Urothelium cell line (cell line): Measurements from ENCODE around the gene MAL.

Experiments
- DNase-seq: peaks from one replicate; pipeline ENCODE4 v3.0.0; 2011; ENCODE audit warnings: low spot score, mixed read lengths
- FAIRE-seq: peaks from 2 replicates; lab custom pipeline; 2011; peaks lifted over from hg19 to GRCh38; lab: Jason Lieb, UNC

The MAL gene

GRCh38 chr2:94995553-94996304 lies 29.8 kb upstream of the MAL start:
- FAIRE-seq (no peak), DNase-seq (no peak)

GRCh38 chr2:94996305-94997100 lies 29.0 kb upstream of the MAL start:
- DNase-seq (no peak), FAIRE-seq (peak; percentile 40)

- DNase-seq (no peak), FAIRE-seq (no peak)
These were observed 27.3 kb upstream of the MAL start for GRCh38 chr2:94997981-94998930.

GRCh38 chr2:94999431-94999883 lies 26.1 kb upstream of the MAL start:
- FAIRE-seq, result no peak
- DNase-seq, result no peak

- no peak for FAIRE-seq
- DNase-seq, result no peak
These were observed 24.4 kb upstream of the MAL start for GRCh38 chr2:95001051-95001562.

DNA sequence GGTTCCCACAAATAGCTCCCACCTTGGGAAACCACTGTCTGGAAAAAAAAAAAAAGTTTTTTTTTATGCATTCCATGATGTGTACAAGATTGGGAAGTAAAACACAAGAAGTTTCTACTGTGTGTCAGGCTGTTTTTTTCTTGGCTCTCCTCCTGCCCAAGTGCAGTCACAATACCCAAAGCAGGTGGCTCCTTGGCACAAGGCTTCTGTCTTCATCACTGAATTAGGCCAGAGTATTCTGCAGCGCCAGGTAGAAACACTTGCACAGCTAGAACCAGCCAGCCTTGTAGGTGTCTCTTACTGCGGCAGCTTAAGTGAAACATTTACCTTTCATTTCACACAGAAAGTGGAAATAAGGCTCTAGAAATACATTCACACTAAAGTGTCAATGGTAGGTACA lies 23.8 kb upstream of the MAL start:
- no peak for FAIRE-seq

DNA sequence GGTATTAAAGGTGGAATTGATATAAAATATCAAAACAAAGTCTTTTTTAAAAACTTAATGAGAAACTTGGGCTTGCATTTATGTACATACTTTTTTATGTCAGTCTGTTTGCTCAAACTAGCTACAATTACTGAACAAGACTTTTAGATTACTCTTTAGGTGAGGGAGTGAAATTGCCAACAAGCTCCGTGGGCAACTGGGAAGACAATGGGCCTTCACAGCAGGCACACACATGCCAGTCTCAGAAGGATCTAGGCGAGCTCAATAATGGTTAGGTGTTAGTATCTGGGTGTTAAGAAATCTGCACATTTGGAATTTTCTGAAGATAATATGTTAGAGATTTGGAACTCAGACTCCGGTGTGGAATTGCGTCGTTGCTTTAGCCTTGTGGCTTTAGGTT lies 23.0 kb upstream of the MAL start:
- FAIRE-seq (no peak), DNase-seq (no peak)

More for the DNA sequence above, 23.8 kb upstream of the MAL start:
- DNase-seq, result no peak

DNA sequence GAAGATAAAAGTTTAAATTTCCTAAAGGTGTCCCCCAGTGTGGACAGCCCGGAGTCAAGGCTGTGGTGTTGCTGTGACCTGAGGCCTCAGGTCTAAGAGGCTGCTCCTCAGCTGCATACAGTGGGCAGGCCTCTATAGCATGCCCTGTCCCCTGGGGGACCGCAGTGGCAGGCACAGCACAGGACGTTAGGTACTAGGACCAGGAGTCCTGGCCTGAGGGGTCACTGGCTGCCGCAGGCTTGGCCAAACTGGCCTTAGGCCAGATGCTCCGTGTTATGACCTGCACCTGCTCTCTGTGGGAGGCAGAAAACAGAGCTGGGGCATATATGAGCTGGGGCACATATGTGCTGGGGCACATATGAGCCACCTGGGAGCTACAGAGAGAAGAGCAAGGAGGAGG lies 21.2 kb upstream of the MAL start:
- DNase-seq (no peak), FAIRE-seq (no peak)

DNA sequence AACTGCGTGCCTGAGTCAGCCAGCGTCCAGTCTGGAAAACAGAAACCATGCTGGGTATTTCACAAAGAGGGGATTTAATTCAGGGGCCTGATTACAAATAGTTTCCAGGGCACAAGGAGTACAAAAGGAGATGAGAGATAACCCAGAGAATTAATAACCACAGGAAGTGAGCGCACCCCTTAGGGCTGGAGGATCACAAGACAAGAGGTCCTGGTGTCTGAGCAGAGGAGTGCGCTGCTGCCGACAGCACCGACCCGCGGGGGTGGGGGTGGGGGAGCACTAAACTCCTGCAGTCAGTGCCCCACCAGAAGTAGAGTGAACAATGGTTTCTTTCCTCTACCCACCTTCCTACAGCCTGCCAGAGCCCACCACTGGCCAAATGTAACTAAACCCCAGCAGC lies 20.8 kb upstream of the MAL start:
- no peak for DNase-seq
- FAIRE-seq, result no peak

DNA sequence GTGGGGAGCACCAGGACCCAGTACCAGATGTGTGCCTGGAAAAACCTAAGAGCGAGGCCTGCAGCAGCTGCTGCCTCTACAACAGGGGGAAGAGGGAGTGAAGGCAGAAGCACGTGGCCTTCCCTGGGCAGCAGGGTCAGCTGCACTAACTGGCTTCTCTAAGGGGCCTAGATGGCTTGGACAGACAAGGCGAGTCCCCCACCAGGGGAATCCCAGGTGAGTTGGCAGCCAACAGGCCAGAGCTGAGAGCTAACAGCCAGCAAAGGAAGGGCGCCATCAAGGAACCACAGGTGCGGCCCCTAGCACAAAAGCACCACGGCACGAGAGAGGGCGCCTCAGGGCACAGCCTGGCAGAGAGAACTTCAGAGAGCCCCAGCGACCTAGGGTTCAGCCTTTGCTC lies 19.8 kb upstream of the MAL start:
- FAIRE-seq, result no peak

GRCh38 chr2:95006588-95006987 lies 18.9 kb upstream of the MAL start:
- FAIRE-seq, result no peak
- no peak for DNase-seq

More for the DNA sequence above, 19.8 kb upstream of the MAL start:
- no peak for DNase-seq

DNA sequence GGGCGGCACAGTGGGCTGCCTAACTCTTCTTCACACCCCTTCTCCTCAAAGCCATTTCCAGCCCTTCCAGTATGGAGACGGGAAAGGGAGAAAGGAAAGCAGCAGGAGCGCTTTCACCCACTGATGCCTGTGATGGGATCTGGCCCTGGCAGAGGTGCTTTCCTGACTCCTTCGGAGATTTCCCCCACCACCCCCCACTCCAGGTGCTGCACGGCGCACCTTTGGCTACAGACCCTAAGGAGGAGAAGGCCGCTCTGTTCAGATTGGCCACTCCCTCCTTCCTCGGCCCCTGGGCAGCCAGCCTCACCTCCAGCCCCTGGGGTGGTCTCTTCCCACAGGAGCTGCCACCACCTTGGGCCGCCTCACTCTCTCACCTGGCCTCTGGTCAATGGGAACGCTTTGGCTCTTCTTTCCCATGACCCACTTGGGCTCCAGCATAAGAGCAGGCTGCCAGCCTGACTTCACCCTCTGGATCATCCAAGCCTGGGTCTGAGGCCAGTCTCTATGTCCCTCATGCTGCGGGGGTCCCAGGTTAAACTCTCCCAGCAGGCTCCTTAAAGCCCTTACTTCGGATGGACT lies 18.4 kb upstream of the MAL start:
- no peak for DNase-seq
- FAIRE-seq, result no peak

GRCh38 chr2:95007822-95008221 lies 17.7 kb upstream of the MAL start:
- no peak for DNase-seq
- no peak for FAIRE-seq

GRCh38 chr2:95008306-95008705 lies 17.2 kb upstream of the MAL start:
- FAIRE-seq (no peak), DNase-seq (no peak)

DNA sequence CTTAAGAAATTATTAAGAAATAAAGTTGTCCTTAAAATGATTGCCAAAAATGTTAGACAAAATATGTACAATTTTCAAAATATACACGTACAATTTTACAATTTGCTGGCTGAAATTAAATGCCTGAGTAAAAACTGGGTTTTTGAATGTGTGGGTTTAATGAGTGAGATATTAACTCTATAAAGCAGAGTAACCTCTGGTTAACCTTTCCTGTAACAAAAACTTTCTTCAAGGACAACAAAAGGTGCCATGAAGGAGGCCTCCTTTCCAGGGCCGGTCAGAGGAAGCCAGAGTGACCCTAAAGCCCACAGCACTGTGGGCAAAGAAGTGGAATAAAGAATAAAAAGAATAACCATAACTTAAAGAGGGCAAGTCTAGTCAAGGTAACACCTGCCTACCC lies 16.5 kb upstream of the MAL start:
- DNase-seq (no peak), FAIRE-seq (no peak)

DNA sequence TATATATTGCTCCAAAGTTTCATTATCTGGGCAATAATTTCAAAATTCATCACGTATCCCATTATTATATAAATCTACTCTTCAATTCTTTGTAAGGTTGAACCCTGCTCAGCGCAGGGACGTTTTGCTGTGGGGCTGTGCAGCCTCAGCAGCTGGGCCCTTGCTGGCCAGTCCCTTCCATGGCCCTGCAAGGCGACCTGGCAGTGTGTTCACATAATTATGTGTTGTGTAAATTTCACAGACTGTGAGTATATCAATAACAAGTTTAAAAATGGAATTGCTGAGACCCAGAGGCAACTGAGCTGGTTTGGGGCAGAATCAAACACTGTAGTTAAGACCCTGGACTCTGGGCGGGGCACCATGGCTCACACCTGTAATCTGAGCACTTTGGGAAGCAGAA lies 16.1 kb upstream of the MAL start:
- DNase-seq (no peak), FAIRE-seq (no peak)

GRCh38 chr2:95010126-95010525 lies 15.4 kb upstream of the MAL start:
- no peak for FAIRE-seq

GRCh38 chr2:95010718-95011117 lies 14.8 kb upstream of the MAL start:
- FAIRE-seq (no peak), DNase-seq (no peak)

More at GRCh38 chr2:95010126-95010525, 15.4 kb upstream of the MAL start:
- no peak for DNase-seq

- FAIRE-seq, result peak; percentile 40
These were observed 12.5 kb upstream of the MAL start for GRCh38 chr2:95012881-95013550.

DNA sequence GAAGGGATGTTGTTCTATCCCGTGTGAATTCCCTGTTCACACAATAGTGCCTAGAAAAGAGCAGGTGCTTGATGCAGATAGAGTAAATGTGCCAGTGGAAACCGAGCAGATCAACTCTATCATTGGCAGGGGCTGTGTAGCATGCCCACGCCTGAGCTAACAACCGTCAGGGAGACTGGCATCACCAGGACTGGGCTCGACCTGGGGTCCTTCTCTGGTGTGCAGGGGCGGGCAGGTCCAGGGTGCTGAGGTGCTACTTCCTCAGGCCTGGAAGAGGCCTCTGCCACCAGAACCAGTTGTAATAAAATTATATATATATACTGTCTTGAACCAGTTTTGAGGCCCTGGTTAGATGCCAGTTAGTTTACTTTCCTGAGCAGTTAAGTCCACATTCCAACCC lies 11.8 kb upstream of the MAL start:
- FAIRE-seq (no peak), DNase-seq (no peak)

More at GRCh38 chr2:95012881-95013550, 12.5 kb upstream of the MAL start:
- no peak for DNase-seq
